Measurements from ENCODE around the gene LGMN. TPM values are rescaled to one million over a fixed set of nuclear protein-coding genes. Genes with fewer than 3 reads are reported as not detected.

Gene LGMN
- total RNA-seq, 1 experiment from 2014 or later = 37.2 TPM

- H3K27ac ChIP-seq (ENCODE audit: low read length) = no peak overlapping the region
- TF ChIP-seq POLR2AphosphoS5 (IDR thresholded peaks at IDR 0.05; ENCODE audit: low read depth, low read length) (no peak), CTCF (IDR thresholded peaks at IDR 0.05) (no peak), TCF7L2 (IDR thresholded peaks at IDR 0.05; ENCODE audit: low read depth, low read length) (no peak), SIN3A (IDR thresholded peaks at IDR 0.05; ENCODE audit: borderline replicate concordance, insufficient read depth, low read depth, low read length) (no peak), REST (IDR thresholded peaks at IDR 0.05; ENCODE audit: insufficient read depth in 1 of 2, low read depth in 2 of 2, low read length in 1 of 2) (no peak)
- ATAC-seq (no peak), DNase-seq (ENCODE audit: low read depth, low spot score) (no peak)
- in situ Hi-C loops (cut with HindIII; ENCODE audit: low pct_unique_long_range_greater_than_20kb, low sequenced_read_pairs) = no loop called here
- ChIA-PET POLR2A (no interaction called here), CTCF (no interaction called here)
- no peaks in the 10 kb centered on the region for H3K4me1 ChIP-seq (ENCODE audit: control insufficient read depth, insufficient read depth, low read length)
- no peaks in the 10 kb centered on the region for H3K36me3 ChIP-seq (ENCODE audit: control insufficient read depth, insufficient read depth, low read length)
- no peaks in the 10 kb centered on the region for H3K9me3 ChIP-seq (ENCODE audit: control insufficient read depth, insufficient read depth, low read depth, low read length)
- H3K27me3 ChIP-seq (ENCODE audit: control insufficient read depth, insufficient read depth, low read length) = no peaks in the 10 kb centered on the region
- intact Hi-C loops (cut with micrococcal nuclease; ENCODE audit: unreplicated experiment) = no loop called here
- H3K4me3 ChIP-seq (ENCODE audit: low read depth in 2 of 2, low read length in 2 of 2) = no peak overlapping the region
- BruUV-seq (replicated peaks) = no TSS peak
Observed at GRCh38 chr14:92663049-92663448, 85.4 kb downstream of the LGMN start.

GRCh38 chr14:92660571-92660970 lies 87.9 kb downstream of the LGMN start:
- BruUV-seq (replicated peaks) = no TSS peak
- in situ Hi-C loops (cut with HindIII; ENCODE audit: low pct_unique_long_range_greater_than_20kb, low sequenced_read_pairs) = no loop called here
- Histone ChIP-seq H3K27me3 (ENCODE audit: control insufficient read depth, insufficient read depth, low read length) (no peaks in the 10 kb centered on the region), H3K4me1 (ENCODE audit: control insufficient read depth, insufficient read depth, low read length) (no peaks in the 10 kb centered on the region), H3K36me3 (ENCODE audit: control insufficient read depth, insufficient read depth, low read length) (no peaks in the 10 kb centered on the region), H3K27ac (ENCODE audit: low read length) (no peak overlapping the region), H3K4me3 (ENCODE audit: low read depth in 2 of 2, low read length in 2 of 2) (no peak overlapping the region), H3K9me3 (ENCODE audit: control insufficient read depth, insufficient read depth, low read depth, low read length) (no peaks in the 10 kb centered on the region)
- ATAC-seq = no peak
- ChIA-PET CTCF (no interaction called here), POLR2A (no interaction called here)
- intact Hi-C loops (cut with micrococcal nuclease; ENCODE audit: unreplicated experiment) = no loop called here
- no peak for DNase-seq (ENCODE audit: low read depth, low spot score)
- no peak for TF ChIP-seq TCF7L2 (IDR thresholded peaks at IDR 0.05; ENCODE audit: low read depth, low read length)
- no peak for TF ChIP-seq CTCF (IDR thresholded peaks at IDR 0.05)
- no peak for TF ChIP-seq POLR2AphosphoS5 (IDR thresholded peaks at IDR 0.05; ENCODE audit: low read depth, low read length)
- TF ChIP-seq SIN3A (IDR thresholded peaks at IDR 0.05; ENCODE audit: borderline replicate concordance, insufficient read depth, low read depth, low read length) = no peak

Data from Panc1 (cell line).